Loucy (cell line): ENCODE measurements around the gene GSS.

Experiments
- H2AFZ ChIP-seq: fragments of 200-600 bp; sonication (generic); 2 replicates; pipeline ENCODE4 v1.6.0; 2016; ENCODE audit warnings: antibody characterized with exemption, mild to moderate bottlenecking, low read length, moderate library complexity
- H3F3A ChIP-seq: fragments of 200-600 bp; 2 replicates; pipeline ENCODE4 v1.6.0; 2016; ENCODE audit warnings: antibody characterized with exemption, low read depth, mild to moderate bottlenecking
- H3K27me3 ChIP-seq: fragments of 200-600 bp; sonication (generic); 2 replicates; pipeline ENCODE4 v1.6.1; 2014; ENCODE audit warnings: low read length, mild to moderate bottlenecking; ENCODE audit not compliant: insufficient read depth, poor library complexity, severe bottlenecking
- H3K36me3 ChIP-seq: fragments of 200-600 bp; sonication (generic); 2 replicates; pipeline ENCODE4 v1.6.1; 2016; ENCODE audit warnings: low read length; ENCODE audit not compliant: insufficient read depth
- H3K4me1 ChIP-seq: fragments of 200-600 bp; sonication (generic); 2 replicates; pipeline ENCODE4 v1.5.1; 2014; ENCODE audit warnings: low read length, mild to moderate bottlenecking; ENCODE audit not compliant: insufficient read depth, poor library complexity, severe bottlenecking
- H3K4me2 ChIP-seq: fragments of 200-600 bp; sonication (generic); 2 replicates; pipeline ENCODE4 v1.6.0; 2014; ENCODE audit warnings: antibody characterized with exemption, low read length, low read depth, mild to moderate bottlenecking; ENCODE audit not compliant: poor library complexity, severe bottlenecking
- H3K4me3 ChIP-seq: fragments of 200-600 bp; sonication (generic); 2 replicates; pipeline ENCODE4 v1.5.1; 2014; ENCODE audit warnings: low read length, mild to moderate bottlenecking, mixed read lengths; ENCODE audit not compliant: poor library complexity, severe bottlenecking
- H3K79me2 ChIP-seq: fragments of 200-600 bp; sonication (generic); 2 replicates; pipeline ENCODE4 v1.6.1; 2014; ENCODE audit warnings: low read length; ENCODE audit not compliant: insufficient read depth
- H3K9ac ChIP-seq: fragments of 200-600 bp; sonication (generic); 2 replicates; pipeline ENCODE4 v1.6.0; 2014; ENCODE audit warnings: mild to moderate bottlenecking, low read depth, low read length, moderate library complexity; ENCODE audit not compliant: poor library complexity, severe bottlenecking
- H3K9me2 ChIP-seq: fragments of 200-600 bp; sonication (generic); replicated peaks from 2 replicates; pipeline ENCODE4 v1.6.1; 2016; ENCODE audit warnings: low read depth, low read length, mixed read lengths
- H3K9me3 ChIP-seq: fragments of 200-600 bp; sonication (generic); 2 replicates; pipeline ENCODE4 v1.6.1; 2014; ENCODE audit warnings: mild to moderate bottlenecking, antibody characterized with exemption, low read length, low read depth; ENCODE audit not compliant: insufficient read depth
- H4K20me1 ChIP-seq: fragments of 200-600 bp; sonication (generic); 2 replicates; pipeline ENCODE4 v1.6.0; 2014; ENCODE audit warnings: antibody characterized with exemption, low read length, mild to moderate bottlenecking; ENCODE audit not compliant: insufficient read depth, poor library complexity, severe bottlenecking
- CTCF ChIP-seq: fragments of 200-600 bp; sonication (generic); conservative IDR thresholded peaks from 2 replicates; pipeline ENCODE4 v1.5.1; 2014; ENCODE audit warnings: mild to moderate bottlenecking, antibody characterized with exemption, low read length
- EZH2phosphoT487 ChIP-seq: fragments of 200-600 bp; IDR thresholded peaks from 2 replicates; pipeline ENCODE4 v1.6.1; 2018; ENCODE audit warnings: antibody characterized with exemption, mild to moderate bottlenecking, moderate library complexity, borderline replicate concordance

The GSS gene

GRCh38 chr20:34989670-34990069 is 34.1 kb upstream of the GSS start:
- Histone ChIP-seq H3K4me3 (no peak overlapping the region), H2AFZ (no peak overlapping the region), H3K4me2 (no peak overlapping the region), H4K20me1 (no peaks in the 10 kb centered on the region), H3K79me2 (no peaks in the 10 kb centered on the region), H3K36me3 (peaks cover 6% of the 10 kb centered on the region; the same call in 1 of the 2 replicates), H3K4me1 (no peaks in the 10 kb centered on the region), H3F3A (no peaks in the 10 kb centered on the region), H3K9ac (no peak overlapping the region), H3K27me3 (no peaks in the 10 kb centered on the region), H3K9me2 (no peaks in the 10 kb centered on the region), H3K9me3 (no peaks in the 10 kb centered on the region)
- TF ChIP-seq CTCF (no peak), EZH2phosphoT487 (no peak)

GRCh38 chr20:34989118-34989517 is 33.5 kb upstream of the GSS start:
- no peak overlapping the region for H3K4me2 ChIP-seq
- H3K79me2 ChIP-seq, result no peaks in the 10 kb centered on the region
- H4K20me1 ChIP-seq, result no peaks in the 10 kb centered on the region
- H2AFZ ChIP-seq, result no peak overlapping the region
- H3K4me1 ChIP-seq, result no peaks in the 10 kb centered on the region
- no peaks in the 10 kb centered on the region for H3K9me3 ChIP-seq
- no peaks in the 10 kb centered on the region for H3K27me3 ChIP-seq
- H3K36me3 ChIP-seq, result peaks cover 4% of the 10 kb centered on the region; the same call in 1 of the 2 replicates
- no peak overlapping the region for H3K9ac ChIP-seq
- no peaks in the 10 kb centered on the region for H3K9me2 ChIP-seq
- TF ChIP-seq EZH2phosphoT487 (no peak), CTCF (no peak)
- H3K4me3 ChIP-seq, result no peak overlapping the region
- no peaks in the 10 kb centered on the region for H3F3A ChIP-seq

GRCh38 chr20:34988191-34988540 is 32.6 kb upstream of the GSS start:
- no peak overlapping the region for H3K9ac ChIP-seq
- no peaks in the 10 kb centered on the region for H3K4me1 ChIP-seq
- no peaks in the 10 kb centered on the region for H3F3A ChIP-seq
- TF ChIP-seq CTCF, result no peak
- TF ChIP-seq EZH2phosphoT487, result no peak
- no peaks in the 10 kb centered on the region for H3K79me2 ChIP-seq
- no peak overlapping the region for H3K4me3 ChIP-seq
- no peaks in the 10 kb centered on the region for H4K20me1 ChIP-seq
- no peaks in the 10 kb centered on the region for H3K36me3 ChIP-seq
- no peaks in the 10 kb centered on the region for H3K9me3 ChIP-seq
- H3K27me3 ChIP-seq, result no peaks in the 10 kb centered on the region
- H2AFZ ChIP-seq, result no peak overlapping the region
- no peak overlapping the region for H3K4me2 ChIP-seq
- H3K9me2 ChIP-seq, result no peaks in the 10 kb centered on the region
